ENCODE measurements around the gene NCCRP1. TPM values are rescaled to one million over a fixed set of nuclear protein-coding genes. Genes with fewer than 3 reads are reported as not detected.
A peak's percentile ranks its signal among the peaks of the same experiment; 100 is the strongest.

NCCRP1 gene
- polyA plus RNA-seq (ENCODE audit: low read depth in 6 of 6): not detected

- ATAC-seq (ENCODE audit: low read depth in 2 of 2) (peak in 1 of 2 donors; percentile 51), DNase-seq (no peak)
- peak within 1 kb of the TSS in 1 of 6 donors; percentile 75 for H3K27ac Mint-ChIP-seq
- H3K4me1 Mint-ChIP-seq: peaks cover 12 to 16% (median 15%) of the 10 kb centered on the region in 3 donors
- peak within 1 kb of the TSS in 7 of 8 donors; percentile 16 to 86 (median 74) for H3K4me3 Mint-ChIP-seq
- H3K27me3 Mint-ChIP-seq: peaks cover 41 to 83% (median 81%) of the 10 kb centered on the region in 3 donors
- H3K36me3 Mint-ChIP-seq: peaks cover 0 to 8% of the 10 kb centered on the region in 2 donors
- H3K9me3 Mint-ChIP-seq: no peaks in the 10 kb centered on the region
Measured at GRCh38 chr19:39196860-39197562, at the start of gene NCCRP1. TSS of gene NCCRP1 (plus strand) at chr19:39196964. CDS start at chr19:39196983, 19 bp downstream.

- peaks cover 33 to 55% (median 42%) of the 10 kb centered on the region in 3 donors for H3K4me1 Mint-ChIP-seq
Measured at GRCh38 chr19:39147480-39147879, 49.3 kb upstream of the NCCRP1 start.

GRCh38 chr19:39148939-39149529, 47.7 kb upstream of the NCCRP1 start:
- H3K36me3 Mint-ChIP-seq: no peaks in the 10 kb centered on the region
- no peak for DNase-seq
- H3K4me3 Mint-ChIP-seq: no peak overlapping the region
- no peak for ATAC-seq (ENCODE audit: low read depth in 2 of 2)
- H3K27me3 Mint-ChIP-seq: no peaks in the 10 kb centered on the region
- H3K9me3 Mint-ChIP-seq: no peaks in the 10 kb centered on the region
- H3K27ac Mint-ChIP-seq: no peak overlapping the region
- peaks cover 26 to 46% (median 36%) of the 10 kb centered on the region in 3 donors for H3K4me1 Mint-ChIP-seq

More at GRCh38 chr19:39147480-39147879, 49.3 kb upstream of the NCCRP1 start:
- Mint-ChIP-seq H3K4me3 (no peak overlapping the region), H3K27me3 (no peaks in the 10 kb centered on the region), H3K27ac (no peak overlapping the region), H3K36me3 (no peaks in the 10 kb centered on the region), H3K9me3 (no peaks in the 10 kb centered on the region)
- no peak for DNase-seq
- no peak for ATAC-seq (ENCODE audit: low read depth in 2 of 2)

- ATAC-seq (ENCODE audit: low read depth in 2 of 2): no peak
- peaks cover 20 to 38% (median 29%) of the 10 kb centered on the region in 3 donors for H3K4me1 Mint-ChIP-seq
- DNase-seq: no peak
- H3K27ac Mint-ChIP-seq: no peak overlapping the region
- H3K36me3 Mint-ChIP-seq: no peaks in the 10 kb centered on the region
- H3K4me3 Mint-ChIP-seq: no peak overlapping the region
- no peaks in the 10 kb centered on the region for H3K27me3 Mint-ChIP-seq
- no peaks in the 10 kb centered on the region for H3K9me3 Mint-ChIP-seq
Measured at GRCh38 chr19:39150235-39150634, 46.5 kb upstream of the NCCRP1 start.

- Mint-ChIP-seq H3K36me3 (no peaks in the 10 kb centered on the region), H3K27ac (peak overlapping the region in 1 of 6 donors; percentile 68), H3K27me3 (no peaks in the 10 kb centered on the region), H3K4me1 (peaks cover 20 to 32% (median 29%) of the 10 kb centered on the region in 3 donors), H3K4me3 (no peak overlapping the region), H3K9me3 (no peaks in the 10 kb centered on the region)
- ATAC-seq (ENCODE audit: low read depth in 2 of 2): no peak
- no peak for DNase-seq
Measured at GRCh38 chr19:39150807-39151600, 45.8 kb upstream of the NCCRP1 start.

- peaks cover 13 to 25% (median 21%) of the 10 kb centered on the region in 3 donors for H3K4me1 Mint-ChIP-seq
- peak overlapping the region in 1 of 6 donors; percentile 41 for H3K27ac Mint-ChIP-seq
- H3K9me3 Mint-ChIP-seq: no peaks in the 10 kb centered on the region
- H3K4me3 Mint-ChIP-seq: no peak overlapping the region
- no peak for DNase-seq
- no peak for ATAC-seq (ENCODE audit: low read depth in 2 of 2)
- no peaks in the 10 kb centered on the region for H3K27me3 Mint-ChIP-seq
- no peaks in the 10 kb centered on the region for H3K36me3 Mint-ChIP-seq
Measured at GRCh38 chr19:39152066-39152465, 44.7 kb upstream of the NCCRP1 start.

GRCh38 chr19:39154100-39154628, 42.6 kb upstream of the NCCRP1 start:
- H3K27me3 Mint-ChIP-seq: no peaks in the 10 kb centered on the region
- no peaks in the 10 kb centered on the region for H3K36me3 Mint-ChIP-seq
- DNase-seq: no peak
- no peak for ATAC-seq (ENCODE audit: low read depth in 2 of 2)
- H3K4me3 Mint-ChIP-seq: no peak overlapping the region
- no peak overlapping the region for H3K27ac Mint-ChIP-seq
- no peaks in the 10 kb centered on the region for H3K9me3 Mint-ChIP-seq
- H3K4me1 Mint-ChIP-seq: peaks cover 19 to 30% (median 28%) of the 10 kb centered on the region in 3 donors

GRCh38 chr19:39154629-39155100, 42.1 kb upstream of the NCCRP1 start:
- H3K27ac Mint-ChIP-seq: no peak overlapping the region
- DNase-seq: no peak
- no peaks in the 10 kb centered on the region for H3K27me3 Mint-ChIP-seq
- no peak overlapping the region for H3K4me3 Mint-ChIP-seq
- H3K9me3 Mint-ChIP-seq: no peaks in the 10 kb centered on the region
- H3K36me3 Mint-ChIP-seq: no peaks in the 10 kb centered on the region
- H3K4me1 Mint-ChIP-seq: peaks cover 19 to 30% (median 28%) of the 10 kb centered on the region in 3 donors
- ATAC-seq (ENCODE audit: low read depth in 2 of 2): no peak

GRCh38 chr19:39155114-39155700, 41.6 kb upstream of the NCCRP1 start:
- DNase-seq: no peak
- ATAC-seq (ENCODE audit: low read depth in 2 of 2): no peak
- H3K27me3 Mint-ChIP-seq: no peaks in the 10 kb centered on the region
- no peak overlapping the region for H3K27ac Mint-ChIP-seq
- no peaks in the 10 kb centered on the region for H3K36me3 Mint-ChIP-seq
- H3K4me3 Mint-ChIP-seq: no peak overlapping the region
- peaks cover 19 to 28% (median 28%) of the 10 kb centered on the region in 3 donors for H3K4me1 Mint-ChIP-seq
- no peaks in the 10 kb centered on the region for H3K9me3 Mint-ChIP-seq

GRCh38 chr19:39155741-39156140, 41.0 kb upstream of the NCCRP1 start:
- peak overlapping the region in 1 of 6 donors; percentile 88 for H3K27ac Mint-ChIP-seq
- H3K4me1 Mint-ChIP-seq: peaks cover 18 to 27% (median 23%) of the 10 kb centered on the region in 3 donors
- ATAC-seq (ENCODE audit: low read depth in 2 of 2) (no peak), DNase-seq (no peak)
- no peaks in the 10 kb centered on the region for H3K27me3 Mint-ChIP-seq
- H3K9me3 Mint-ChIP-seq: no peaks in the 10 kb centered on the region
- H3K36me3 Mint-ChIP-seq: no peaks in the 10 kb centered on the region
- H3K4me3 Mint-ChIP-seq: no peak overlapping the region

- no peak overlapping the region for H3K27ac Mint-ChIP-seq
- DNase-seq (no peak), ATAC-seq (ENCODE audit: low read depth in 2 of 2) (no peak)
- H3K9me3 Mint-ChIP-seq: no peaks in the 10 kb centered on the region
- no peak overlapping the region for H3K4me3 Mint-ChIP-seq
- peaks cover 15 to 25% (median 18%) of the 10 kb centered on the region in 3 donors for H3K4me1 Mint-ChIP-seq
- H3K27me3 Mint-ChIP-seq: no peaks in the 10 kb centered on the region
- no peaks in the 10 kb centered on the region for H3K36me3 Mint-ChIP-seq
Measured at GRCh38 chr19:39156326-39157230, 40.2 kb upstream of the NCCRP1 start.

- peak overlapping the region in 1 of 6 donors; percentile 26 for H3K27ac Mint-ChIP-seq
- peaks cover 15 to 28% (median 18%) of the 10 kb centered on the region in 3 donors for H3K4me1 Mint-ChIP-seq
- no peaks in the 10 kb centered on the region for H3K27me3 Mint-ChIP-seq
- H3K9me3 Mint-ChIP-seq: no peaks in the 10 kb centered on the region
- H3K4me3 Mint-ChIP-seq: no peak overlapping the region
- no peak for DNase-seq
- H3K36me3 Mint-ChIP-seq: no peaks in the 10 kb centered on the region
- ATAC-seq (ENCODE audit: low read depth in 2 of 2): no peak
Measured at GRCh38 chr19:39157275-39157996, 39.3 kb upstream of the NCCRP1 start.
